ENCODE data around the gene FSIP1.

Gene FSIP1

GRCh38 chr15:39581242-39581792, 201.3 kb downstream of the FSIP1 start:
- Histone ChIP-seq H3K9me2 (ENCODE audit: low read depth, low read length) (no peaks in the 10 kb centered on the region), H3F3A (ENCODE audit: insufficient read depth, low read length) (no peaks in the 10 kb centered on the region), H3K79me2 (ENCODE audit: insufficient read depth, low read length) (no peaks in the 10 kb centered on the region), H3K9ac (ENCODE audit: low read length) (no peak overlapping the region), H3K27ac (ENCODE audit: low read depth, low read length, poor library complexity, severe bottlenecking) (no peak overlapping the region), H3K4me1 (ENCODE audit: insufficient read depth, low read length, severe bottlenecking) (no peaks in the 10 kb centered on the region), H4K20me1 (ENCODE audit: insufficient read depth, low read length) (no peaks in the 10 kb centered on the region), H3K9me3 (ENCODE audit: low read length) (no peaks in the 10 kb centered on the region), H2AFZ (ENCODE audit: low read length) (no peak overlapping the region), H3K4me3 (ENCODE audit: low read depth, low read length, poor library complexity, severe bottlenecking) (no peak overlapping the region), H3K4me2 (ENCODE audit: low read length) (no peak overlapping the region), H3K27me3 (ENCODE audit: insufficient read depth, low read length) (peaks cover 6% of the 10 kb centered on the region), H3K36me3 (ENCODE audit: insufficient read depth, low read length) (no peaks in the 10 kb centered on the region)
- TF ChIP-seq EZH2 (IDR thresholded peaks at IDR 0.05; ENCODE audit: borderline replicate concordance, low read length), result no peak
- TF ChIP-seq, protein P1, sequence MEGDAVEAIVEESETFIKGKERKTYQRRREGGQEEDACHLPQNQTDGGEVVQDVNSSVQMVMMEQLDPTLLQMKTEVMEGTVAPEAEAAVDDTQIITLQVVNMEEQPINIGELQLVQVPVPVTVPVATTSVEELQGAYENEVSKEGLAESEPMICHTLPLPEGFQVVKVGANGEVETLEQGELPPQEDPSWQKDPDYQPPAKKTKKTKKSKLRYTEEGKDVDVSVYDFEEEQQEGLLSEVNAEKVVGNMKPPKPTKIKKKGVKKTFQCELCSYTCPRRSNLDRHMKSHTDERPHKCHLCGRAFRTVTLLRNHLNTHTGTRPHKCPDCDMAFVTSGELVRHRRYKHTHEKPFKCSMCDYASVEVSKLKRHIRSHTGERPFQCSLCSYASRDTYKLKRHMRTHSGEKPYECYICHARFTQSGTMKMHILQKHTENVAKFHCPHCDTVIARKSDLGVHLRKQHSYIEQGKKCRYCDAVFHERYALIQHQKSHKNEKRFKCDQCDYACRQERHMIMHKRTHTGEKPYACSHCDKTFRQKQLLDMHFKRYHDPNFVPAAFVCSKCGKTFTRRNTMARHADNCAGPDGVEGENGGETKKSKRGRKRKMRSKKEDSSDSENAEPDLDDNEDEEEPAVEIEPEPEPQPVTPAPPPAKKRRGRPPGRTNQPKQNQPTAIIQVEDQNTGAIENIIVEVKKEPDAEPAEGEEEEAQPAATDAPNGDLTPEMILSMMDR (IDR thresholded peaks at IDR 0.05; ENCODE audit: low read length), result no peak

- Histone ChIP-seq H3K4me3 (ENCODE audit: low read depth, low read length, poor library complexity, severe bottlenecking) (no peak within 1 kb of the TSS), H3K27ac (ENCODE audit: low read depth, low read length, poor library complexity, severe bottlenecking) (no peak within 1 kb of the TSS), H3K4me2 (ENCODE audit: low read length) (no peak within 1 kb of the TSS), H3K27me3 (ENCODE audit: insufficient read depth, low read length) (peaks cover 6% of the 10 kb centered on the region), H4K20me1 (ENCODE audit: insufficient read depth, low read length) (no peaks in the 10 kb centered on the region), H3K9me2 (ENCODE audit: low read depth, low read length) (no peaks in the 10 kb centered on the region), H3K79me2 (ENCODE audit: insufficient read depth, low read length) (no peaks in the 10 kb centered on the region), H3K36me3 (ENCODE audit: insufficient read depth, low read length) (no peaks in the 10 kb centered on the region), H2AFZ (ENCODE audit: low read length) (no peak within 1 kb of the TSS), H3K9ac (ENCODE audit: low read length) (no peak within 1 kb of the TSS), H3K9me3 (ENCODE audit: low read length) (no peaks in the 10 kb centered on the region), H3F3A (ENCODE audit: insufficient read depth, low read length) (no peaks in the 10 kb centered on the region), H3K4me1 (ENCODE audit: insufficient read depth, low read length, severe bottlenecking) (no peaks in the 10 kb centered on the region)
- TF ChIP-seq EZH2 (IDR thresholded peaks at IDR 0.05; ENCODE audit: borderline replicate concordance, low read length), result no peak
- TF ChIP-seq, protein P1 (IDR thresholded peaks at IDR 0.05; ENCODE audit: low read length), result no peak
Measured at GRCh38 chr15:39580485-39581241, 202.0 kb downstream of the FSIP1 start, which contains the start of gene THBS1. Gene THBS1 (plus strand): TSS chr15:39581079. CDS start chr15:39581858, 779 bp downstream.

DNA sequence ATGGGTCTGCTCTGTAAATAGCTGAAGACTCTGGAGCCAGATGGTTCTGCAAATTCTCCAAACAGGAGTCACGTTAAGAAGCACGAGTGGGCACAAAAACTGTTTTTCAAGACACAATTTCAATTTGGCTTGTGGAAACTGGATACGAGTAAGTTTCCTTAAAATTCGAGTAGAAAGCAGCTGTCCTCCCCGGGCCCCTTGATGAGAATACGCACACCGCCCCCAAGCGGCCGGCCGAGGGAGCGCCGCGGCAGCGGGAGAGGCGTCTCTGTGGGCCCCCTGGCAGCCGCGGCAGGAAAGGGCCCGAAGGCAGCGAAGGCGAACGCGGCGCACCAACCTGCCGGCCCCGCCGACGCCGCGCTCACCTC, 202.5 kb downstream of the FSIP1 start:
- Histone ChIP-seq H3K9me3 (ENCODE audit: low read length) (no peaks in the 10 kb centered on the region), H4K20me1 (ENCODE audit: insufficient read depth, low read length) (no peaks in the 10 kb centered on the region), H3K4me3 (ENCODE audit: low read depth, low read length, poor library complexity, severe bottlenecking) (no peak overlapping the region), H2AFZ (ENCODE audit: low read length) (no peak overlapping the region), H3K4me1 (ENCODE audit: insufficient read depth, low read length, severe bottlenecking) (no peaks in the 10 kb centered on the region), H3F3A (ENCODE audit: insufficient read depth, low read length) (no peaks in the 10 kb centered on the region), H3K27ac (ENCODE audit: low read depth, low read length, poor library complexity, severe bottlenecking) (no peak overlapping the region), H3K27me3 (ENCODE audit: insufficient read depth, low read length) (peaks cover 6% of the 10 kb centered on the region), H3K79me2 (ENCODE audit: insufficient read depth, low read length) (no peaks in the 10 kb centered on the region), H3K36me3 (ENCODE audit: insufficient read depth, low read length) (no peaks in the 10 kb centered on the region), H3K9ac (ENCODE audit: low read length) (no peak overlapping the region), H3K4me2 (ENCODE audit: low read length) (no peak overlapping the region), H3K9me2 (ENCODE audit: low read depth, low read length) (no peaks in the 10 kb centered on the region)
- TF ChIP-seq, protein P1 (IDR thresholded peaks at IDR 0.05; ENCODE audit: low read length), result peak; percentile 90
- TF ChIP-seq EZH2 (IDR thresholded peaks at IDR 0.05; ENCODE audit: borderline replicate concordance, low read length), result no peak
